Lower leg skin (tissue), 3 donors: ENCODE data around the gene TTC38.

ENCODE experiments used
- POLR2A ChIP-seq, 2 donors: fragments of 450-650 bp; IDR thresholded peaks; one replicate each; pipeline ENCODE4 v1.6.1; 2016 to 2017; ENCODE audit warnings: antibody characterized with exemption in 2 of 2, mild to moderate bottlenecking in 1 of 2, moderate library complexity in 1 of 2
- TF ChIP-seq, protein P1 (sequence below), 3 donors: fragments of 450-650 bp; IDR thresholded peaks; one replicate each; pipeline ENCODE4 v1.5.1; 2016; ENCODE audit warnings: antibody characterized with exemption in 3 of 3, mild to moderate bottlenecking in 3 of 3, moderate library complexity in 2 of 3

GRCh38 chr22:46276563-46276962 is 8.8 kb downstream of the TTC38 start:
- TF ChIP-seq, protein P1, sequence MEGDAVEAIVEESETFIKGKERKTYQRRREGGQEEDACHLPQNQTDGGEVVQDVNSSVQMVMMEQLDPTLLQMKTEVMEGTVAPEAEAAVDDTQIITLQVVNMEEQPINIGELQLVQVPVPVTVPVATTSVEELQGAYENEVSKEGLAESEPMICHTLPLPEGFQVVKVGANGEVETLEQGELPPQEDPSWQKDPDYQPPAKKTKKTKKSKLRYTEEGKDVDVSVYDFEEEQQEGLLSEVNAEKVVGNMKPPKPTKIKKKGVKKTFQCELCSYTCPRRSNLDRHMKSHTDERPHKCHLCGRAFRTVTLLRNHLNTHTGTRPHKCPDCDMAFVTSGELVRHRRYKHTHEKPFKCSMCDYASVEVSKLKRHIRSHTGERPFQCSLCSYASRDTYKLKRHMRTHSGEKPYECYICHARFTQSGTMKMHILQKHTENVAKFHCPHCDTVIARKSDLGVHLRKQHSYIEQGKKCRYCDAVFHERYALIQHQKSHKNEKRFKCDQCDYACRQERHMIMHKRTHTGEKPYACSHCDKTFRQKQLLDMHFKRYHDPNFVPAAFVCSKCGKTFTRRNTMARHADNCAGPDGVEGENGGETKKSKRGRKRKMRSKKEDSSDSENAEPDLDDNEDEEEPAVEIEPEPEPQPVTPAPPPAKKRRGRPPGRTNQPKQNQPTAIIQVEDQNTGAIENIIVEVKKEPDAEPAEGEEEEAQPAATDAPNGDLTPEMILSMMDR (IDR thresholded peaks at IDR 0.05) = no peak
- TF ChIP-seq POLR2A (IDR thresholded peaks at IDR 0.05) = no peak
